ENCODE measurements around the gene DSCAM.

DNA sequence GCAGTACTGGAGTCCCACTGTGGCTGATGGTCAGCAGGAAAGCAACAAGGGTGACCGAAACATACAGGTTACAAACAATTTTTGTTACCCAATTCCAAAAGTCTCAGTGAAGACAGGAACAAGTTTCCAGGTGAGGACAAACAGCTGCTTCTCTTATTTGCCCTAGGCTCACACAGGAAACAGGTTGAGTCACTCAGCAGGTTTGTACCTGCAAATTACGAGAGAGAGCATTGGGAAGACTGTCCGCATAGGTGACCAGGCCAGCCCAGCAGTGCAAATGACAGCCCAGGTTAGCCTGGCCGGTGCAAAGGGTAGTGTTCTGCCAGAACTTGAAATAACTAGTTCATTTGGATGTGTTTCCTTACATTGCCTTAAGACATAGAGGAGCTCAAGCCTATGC is 40.0 kb upstream of the DSCAM start:
- TF ChIP-seq, protein P1, sequence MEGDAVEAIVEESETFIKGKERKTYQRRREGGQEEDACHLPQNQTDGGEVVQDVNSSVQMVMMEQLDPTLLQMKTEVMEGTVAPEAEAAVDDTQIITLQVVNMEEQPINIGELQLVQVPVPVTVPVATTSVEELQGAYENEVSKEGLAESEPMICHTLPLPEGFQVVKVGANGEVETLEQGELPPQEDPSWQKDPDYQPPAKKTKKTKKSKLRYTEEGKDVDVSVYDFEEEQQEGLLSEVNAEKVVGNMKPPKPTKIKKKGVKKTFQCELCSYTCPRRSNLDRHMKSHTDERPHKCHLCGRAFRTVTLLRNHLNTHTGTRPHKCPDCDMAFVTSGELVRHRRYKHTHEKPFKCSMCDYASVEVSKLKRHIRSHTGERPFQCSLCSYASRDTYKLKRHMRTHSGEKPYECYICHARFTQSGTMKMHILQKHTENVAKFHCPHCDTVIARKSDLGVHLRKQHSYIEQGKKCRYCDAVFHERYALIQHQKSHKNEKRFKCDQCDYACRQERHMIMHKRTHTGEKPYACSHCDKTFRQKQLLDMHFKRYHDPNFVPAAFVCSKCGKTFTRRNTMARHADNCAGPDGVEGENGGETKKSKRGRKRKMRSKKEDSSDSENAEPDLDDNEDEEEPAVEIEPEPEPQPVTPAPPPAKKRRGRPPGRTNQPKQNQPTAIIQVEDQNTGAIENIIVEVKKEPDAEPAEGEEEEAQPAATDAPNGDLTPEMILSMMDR (IDR thresholded peaks at IDR 0.05) = no peak
- no peak for TF ChIP-seq POLR2A (IDR thresholded peaks at IDR 0.05)
